ENCODE measurements around the gene KCNQ5. TPM values are rescaled to one million over a fixed set of nuclear protein-coding genes. Genes with fewer than 3 reads are reported as not detected.

KCNQ5 gene
- total and polyA plus RNA-seq, 10 of the 15 experiments (the other 5 are each of a cell fraction or from before 2014, with no cell fraction given): 0.60 to 16.2 (median 3.2) TPM

DNA sequence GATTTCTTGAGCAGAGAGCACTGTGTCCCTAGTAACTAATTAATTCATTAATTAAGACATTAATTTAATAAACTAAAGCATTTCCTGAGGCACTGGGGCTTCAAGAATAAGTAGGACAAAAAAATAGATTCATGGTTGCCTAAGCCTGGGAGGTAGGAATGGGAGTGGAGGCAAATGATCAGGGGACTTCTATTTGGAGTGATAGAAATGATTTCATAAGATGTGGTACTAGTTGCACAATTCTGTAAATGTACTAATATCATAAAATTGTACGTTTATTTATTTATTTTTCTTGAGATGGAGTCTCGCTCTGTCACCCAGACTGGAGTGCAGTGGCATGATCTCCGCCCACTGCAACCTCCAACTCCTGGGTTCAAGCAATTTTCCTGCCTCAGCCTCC lies 316.2 kb downstream of the KCNQ5 start:
- POLR2A ChIA-PET: no interaction called here
- Histone ChIP-seq H4K20me1 (ENCODE audit: control insufficient read depth, insufficient read depth) (no peaks in the 10 kb centered on the region), H3K4me3 (no peak overlapping the region), H3K4me1 (ENCODE audit: control insufficient read depth, insufficient read depth, low read length) (no peaks in the 10 kb centered on the region), H3K27ac (ENCODE audit: control insufficient read depth, insufficient read depth) (no peak overlapping the region), H3K9ac (ENCODE audit: control insufficient read depth, insufficient read depth, low read length) (no peak overlapping the region), H3K36me3 (ENCODE audit: control insufficient read depth in 2 of 2, insufficient read depth in 2 of 2, low read length in 1 of 2) (no peaks in the 10 kb centered on the region; a peak in 1 of 4 replicates), H3K79me2 (ENCODE audit: control insufficient read depth, insufficient read depth, low read length) (no peaks in the 10 kb centered on the region), H2AFZ (ENCODE audit: control insufficient read depth, low read depth, low read length) (no peak overlapping the region), H3K27me3 (replicated peaks in 1 of 2; ENCODE audit: control insufficient read depth in 2 of 2, insufficient read depth in 2 of 2, low read length in 1 of 2) (no peaks in the 10 kb centered on the region), H3K4me2 (ENCODE audit: control insufficient read depth, insufficient read depth) (no peak overlapping the region), H3K9me3 (replicated peaks; ENCODE audit: control insufficient read depth, insufficient read depth, low read length) (no peaks in the 10 kb centered on the region)
- intact Hi-C loops (cut with micrococcal nuclease; ENCODE audit: unreplicated experiment) (no loop called here), in situ Hi-C loops (cut with MboI) (no loop called here)
- RAD21 ChIA-PET (ENCODE audit: unreplicated experiment): interaction anchor here (1.6 kb wide), 1 partner anchor 322 kb away, joined by 4 read pairs; no protein-coding TSS in a partner anchor
- SMC1A ChIA-PET (ENCODE audit: uncharacterized antibody, unreplicated experiment): no interaction called here
- 89% methylated on average over 3 of the region's 3 CpGs for WGBS (ENCODE audit: insufficient coverage, insufficient replicate concordance, low lambda C conversion rate, missing lambda C conversion rate)
- TF ChIP-seq, protein P1, sequence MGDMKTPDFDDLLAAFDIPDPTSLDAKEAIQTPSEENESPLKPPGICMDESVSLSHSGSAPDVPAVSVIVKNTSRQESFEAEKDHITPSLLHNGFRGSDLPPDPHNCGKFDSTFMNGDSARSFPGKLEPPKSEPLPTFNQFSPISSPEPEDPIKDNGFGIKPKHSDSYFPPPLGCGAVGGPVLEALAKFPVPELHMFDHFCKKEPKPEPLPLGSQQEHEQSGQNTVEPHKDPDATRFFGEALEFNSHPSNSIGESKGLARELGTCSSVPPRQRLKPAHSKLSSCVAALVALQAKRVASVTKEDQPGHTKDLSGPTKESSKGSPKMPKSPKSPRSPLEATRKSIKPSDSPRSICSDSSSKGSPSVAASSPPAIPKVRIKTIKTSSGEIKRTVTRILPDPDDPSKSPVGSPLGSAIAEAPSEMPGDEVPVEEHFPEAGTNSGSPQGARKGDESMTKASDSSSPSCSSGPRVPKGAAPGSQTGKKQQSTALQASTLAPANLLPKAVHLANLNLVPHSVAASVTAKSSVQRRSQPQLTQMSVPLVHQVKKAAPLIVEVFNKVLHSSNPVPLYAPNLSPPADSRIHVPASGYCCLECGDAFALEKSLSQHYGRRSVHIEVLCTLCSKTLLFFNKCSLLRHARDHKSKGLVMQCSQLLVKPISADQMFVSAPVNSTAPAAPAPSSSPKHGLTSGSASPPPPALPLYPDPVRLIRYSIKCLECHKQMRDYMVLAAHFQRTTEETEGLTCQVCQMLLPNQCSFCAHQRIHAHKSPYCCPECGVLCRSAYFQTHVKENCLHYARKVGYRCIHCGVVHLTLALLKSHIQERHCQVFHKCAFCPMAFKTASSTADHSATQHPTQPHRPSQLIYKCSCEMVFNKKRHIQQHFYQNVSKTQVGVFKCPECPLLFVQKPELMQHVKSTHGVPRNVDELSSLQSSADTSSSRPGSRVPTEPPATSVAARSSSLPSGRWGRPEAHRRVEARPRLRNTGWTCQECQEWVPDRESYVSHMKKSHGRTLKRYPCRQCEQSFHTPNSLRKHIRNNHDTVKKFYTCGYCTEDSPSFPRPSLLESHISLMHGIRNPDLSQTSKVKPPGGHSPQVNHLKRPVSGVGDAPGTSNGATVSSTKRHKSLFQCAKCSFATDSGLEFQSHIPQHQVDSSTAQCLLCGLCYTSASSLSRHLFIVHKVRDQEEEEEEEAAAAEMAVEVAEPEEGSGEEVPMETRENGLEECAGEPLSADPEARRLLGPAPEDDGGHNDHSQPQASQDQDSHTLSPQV (IDR thresholded peaks at IDR 0.05): no peak
- no peak for TF ChIP-seq ZNF622 (IDR thresholded peaks at IDR 0.05)
- no peak for TF ChIP-seq MXI1 (IDR thresholded peaks at IDR 0.05; ENCODE audit: low read depth, low read length)
- no peak for TF ChIP-seq HDGF (IDR thresholded peaks at IDR 0.05)
- no peak for TF ChIP-seq NFXL1 (IDR thresholded peaks at IDR 0.05; ENCODE audit: borderline replicate concordance)
- TF ChIP-seq PAX5 (IDR thresholded peaks at IDR 0.05; ENCODE audit: borderline replicate concordance, low read depth, low read length): no peak
- no peak for TF ChIP-seq CBFB (IDR thresholded peaks at IDR 0.05; ENCODE audit: low read depth)
- TF ChIP-seq RUNX3 (IDR thresholded peaks at IDR 0.05; ENCODE audit: low read length): no peak
- TF ChIP-seq EP300 (IDR thresholded peaks at IDR 0.05; ENCODE audit: borderline replicate concordance in 1 of 2, control insufficient read depth in 1 of 2, low read depth in 2 of 2, low read length in 2 of 2): no peak
- TF ChIP-seq RB1 (IDR thresholded peaks at IDR 0.05; ENCODE audit: borderline replicate concordance): no peak
- TF ChIP-seq HDAC6 (IDR thresholded peaks at IDR 0.05; ENCODE audit: unreplicated experiment): no peak
- TF ChIP-seq POLR2AphosphoS5 (IDR thresholded peaks at IDR 0.05; ENCODE audit: low read length): no peak
- TF ChIP-seq, protein P2, sequence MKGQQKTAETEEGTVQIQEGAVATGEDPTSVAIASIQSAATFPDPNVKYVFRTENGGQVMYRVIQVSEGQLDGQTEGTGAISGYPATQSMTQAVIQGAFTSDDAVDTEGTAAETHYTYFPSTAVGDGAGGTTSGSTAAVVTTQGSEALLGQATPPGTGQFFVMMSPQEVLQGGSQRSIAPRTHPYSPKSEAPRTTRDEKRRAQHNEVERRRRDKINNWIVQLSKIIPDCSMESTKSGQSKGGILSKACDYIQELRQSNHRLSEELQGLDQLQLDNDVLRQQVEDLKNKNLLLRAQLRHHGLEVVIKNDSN (IDR thresholded peaks at IDR 0.05; ENCODE audit: borderline replicate concordance, extremely low read length, insufficient read depth, low read depth, low read length): no peak
- ATAC-seq (no peak), FAIRE-seq (no peak), DNase-seq (ENCODE audit: low read depth, low spot score) (no peak)
- no TSS peak for BruUV-seq (replicated peaks)
- CTCF ChIA-PET: no interaction called here

Data from GM12878 (cell line).